Activated CD4-positive, alpha-beta T cell treated with anti-CD3 and anti-CD28 coated beads for 48 hours (primary cell): ENCODE data around the gene E2F6.
"Not testable (repeated sequence)": the region's sequence is repeated elsewhere in the genome, so short reads cannot be mapped to it uniquely, and the experiment has no call there.

Source experiments
- DNase-seq: peaks from one replicate; pipeline ENCODE4 v3.0.0-alpha.2; 2020

E2F6 gene

GRCh38 chr2:11411244-11411643 is 54.7 kb downstream of the E2F6 start:
- no peak for DNase-seq

- DNase-seq, result no peak
Measured at GRCh38 chr2:11410101-11410500, 55.9 kb downstream of the E2F6 start.

GRCh38 chr2:11409572-11409959 is 56.4 kb downstream of the E2F6 start:
- no peak for DNase-seq

- DNase-seq, result no peak
Measured at GRCh38 chr2:11408959-11409571, 56.9 kb downstream of the E2F6 start.

- DNase-seq, result no peak
Measured at GRCh38 chr2:11407413-11407812, 58.5 kb downstream of the E2F6 start.

GRCh38 chr2:11406958-11407381 is 59.0 kb downstream of the E2F6 start:
- no peak for DNase-seq

- DNase-seq, result no peak
Measured at GRCh38 chr2:11406267-11406957, 59.5 kb downstream of the E2F6 start.

GRCh38 chr2:11405599-11406266 is 60.2 kb downstream of the E2F6 start:
- no peak for DNase-seq

- DNase-seq, result not testable (repeated sequence)
Measured at GRCh38 chr2:11405074-11405406, 60.9 kb downstream of the E2F6 start.

- no peak for DNase-seq
Measured at GRCh38 chr2:11404376-11405073, 61.4 kb downstream of the E2F6 start.

- no peak for DNase-seq
Measured at GRCh38 chr2:11402436-11402835, 63.5 kb downstream of the E2F6 start.

GRCh38 chr2:11399438-11399762 is 66.6 kb downstream of the E2F6 start:
- DNase-seq, result no peak

- DNase-seq, result no peak
Measured at GRCh38 chr2:11398750-11399437, 67.1 kb downstream of the E2F6 start.

GRCh38 chr2:11397513-11397912 is 68.4 kb downstream of the E2F6 start:
- DNase-seq, result no peak

GRCh38 chr2:11396467-11397445 is 69.2 kb downstream of the E2F6 start:
- DNase-seq, result no peak

GRCh38 chr2:11396021-11396420 is 69.9 kb downstream of the E2F6 start:
- DNase-seq, result no peak

GRCh38 chr2:11395389-11395788 is 70.6 kb downstream of the E2F6 start:
- no peak for DNase-seq
